Caco-2 (cell line): Measurements from ENCODE around the gene LNPEP. TPM values are rescaled to one million over a fixed set of nuclear protein-coding genes. Genes with fewer than 3 reads are reported as not detected.

Experiments
- BruUV-seq: library from RNA; stranded (reverse); fragments of 400-500 nt; replicated peaks from 2 replicates; lab custom pipeline; 2021; lab: Mats Ljungman, UMichigan
- CTCF ChIA-PET: fragments of 300-600 bp; sonication (Branson Sonifier 250); formaldehyde crosslinking; loops from one replicate; lab custom pipeline; 2022; ENCODE audit warnings: antibody characterized with exemption; lab: Charles Lee
- POLR2A ChIA-PET: fragments of 300-600 bp; sonication (Branson Sonifier 250); formaldehyde crosslinking; loops from one replicate; lab custom pipeline; 2022; ENCODE audit warnings: antibody characterized with exemption; lab: Charles Lee
- DNase-seq, 2 experiments: peaks; one replicate each; pipeline versions ENCODE4 v3.0.0 to v3.0.0-alpha.2; 2020 to 2022
- H3K27me3 ChIP-seq: replicated peaks from 2 replicates; pipeline ENCODE4 v1.6.0; 2011; ENCODE audit warnings: low read length; ENCODE audit not compliant: control insufficient read depth, insufficient read depth
- H3K36me3 ChIP-seq: 2 replicates; pipeline ENCODE4 v1.5.1; 2011; ENCODE audit warnings: low read length; ENCODE audit not compliant: control insufficient read depth, insufficient read depth
- H3K4me1 ChIP-seq: fragments of 250-450 bp; sonication (Bioruptor Pico); 2 replicates; pipeline ENCODE4 v1.5.1; 2020; ENCODE audit warnings: mild to moderate bottlenecking
- H3K4me3 ChIP-seq: 2 replicates; pipeline ENCODE4 v1.5.1; 2011; ENCODE audit warnings: low read depth, mild to moderate bottlenecking, control low read depth, low read length
- H3K9me3 ChIP-seq: fragments of 250-450 bp; sonication (Bioruptor Pico); 2 replicates; pipeline ENCODE4 v1.5.1; 2020; ENCODE audit warnings: mild to moderate bottlenecking, moderate library complexity
- H3K27ac Mint-ChIP-seq: one replicate; pipeline ENCODE4 v1.8.0; 2022; ENCODE audit warnings: mixed read lengths; ENCODE audit not compliant: unreplicated experiment
- H3K27me3 Mint-ChIP-seq: one replicate; pipeline ENCODE4 v1.8.0; 2022; ENCODE audit warnings: mixed read lengths; ENCODE audit not compliant: insufficient read depth, unreplicated experiment
- H3K36me3 Mint-ChIP-seq: one replicate; pipeline ENCODE4 v1.8.0; 2022; ENCODE audit warnings: mild to moderate bottlenecking, mixed read lengths; ENCODE audit not compliant: insufficient read depth, unreplicated experiment
- H3K4me1 Mint-ChIP-seq: one replicate; pipeline ENCODE4 v1.8.0; 2022; ENCODE audit warnings: low read depth, mixed read lengths; ENCODE audit not compliant: unreplicated experiment
- H3K4me3 Mint-ChIP-seq: one replicate; pipeline ENCODE4 v1.8.0; 2022; ENCODE audit warnings: mild to moderate bottlenecking, moderate library complexity, mixed read lengths; ENCODE audit not compliant: unreplicated experiment
- H3K9me3 Mint-ChIP-seq: one replicate; pipeline ENCODE4 v1.8.0; 2022; ENCODE audit warnings: mixed read lengths; ENCODE audit not compliant: unreplicated experiment
- CTCF ChIP-seq, 2 experiments: fragments of 200-600 bp in 1 of 2; IDR thresholded peaks; 1 replicate in 1 of 2; 2 replicates in 1 of 2; pipeline versions ENCODE4 v1.5.1 to v1.8.0; 2011 to 2022; ENCODE audit warnings: antibody characterized with exemption in 1 of 2, control low read depth in 1 of 2, inconsistent platforms in 1 of 2, low read depth in 1 of 2, low read length in 1 of 2, mild to moderate bottlenecking in 1 of 2, moderate library complexity in 1 of 2; ENCODE audit not compliant: insufficient read depth in 1 of 2, severe bottlenecking in 1 of 2, unreplicated experiment in 1 of 2
- intact Hi-C: fragments of 100-400 bp; cut with micrococcal nuclease; formaldehyde crosslinking; loops from one replicate; pipeline ENCODE4 v1.10.0; 2022; ENCODE audit not compliant: unreplicated experiment
- total RNA-seq: library from RNA; stranded (reverse); gene quantifications from 2 replicates; pipeline ENCODE4 v1.2.3, GENCODE V29; 2022

Gene LNPEP
- total RNA-seq, 1 experiment from 2014 or later: 21.4 TPM

- no peaks in the 10 kb centered on the region for H3K9me3 Mint-ChIP-seq
- ChIA-PET POLR2A (no interaction called here), CTCF (no interaction called here)
- no peak for DNase-seq
- H3K27me3 Mint-ChIP-seq: no peaks in the 10 kb centered on the region
- H3K27me3 ChIP-seq: no peaks in the 10 kb centered on the region
- H3K27ac Mint-ChIP-seq: no peak overlapping the region
- H3K4me3 ChIP-seq: no peak overlapping the region
- H3K4me1 Mint-ChIP-seq: no peaks in the 10 kb centered on the region
- no peaks in the 10 kb centered on the region for H3K36me3 Mint-ChIP-seq
- H3K9me3 ChIP-seq: no peaks in the 10 kb centered on the region
- no TSS peak for BruUV-seq
- no peak overlapping the region for H3K4me3 Mint-ChIP-seq
- TF ChIP-seq CTCF (IDR thresholded peaks at IDR 0.05; ENCODE audit: insufficient read depth in 1 of 2, low read depth in 1 of 2, low read length in 1 of 2, severe bottlenecking in 1 of 2, unreplicated experiment in 1 of 2): no peak
- no peaks in the 10 kb centered on the region for H3K36me3 ChIP-seq
- no peaks in the 10 kb centered on the region for H3K4me1 ChIP-seq
- intact Hi-C loops: no loop called here
These were observed 15.0 kb upstream of the LNPEP start for GRCh38 chr5:96920744-96921355.

GRCh38 chr5:96922499-96923244 is 13.2 kb upstream of the LNPEP start:
- no peak for DNase-seq
- intact Hi-C loops: no loop called here
- Mint-ChIP-seq H3K4me1 (no peaks in the 10 kb centered on the region), H3K27ac (no peak overlapping the region), H3K4me3 (no peak overlapping the region), H3K9me3 (no peaks in the 10 kb centered on the region), H3K27me3 (no peaks in the 10 kb centered on the region), H3K36me3 (no peaks in the 10 kb centered on the region)
- no peak for TF ChIP-seq CTCF (IDR thresholded peaks at IDR 0.05; ENCODE audit: insufficient read depth in 1 of 2, low read depth in 1 of 2, low read length in 1 of 2, severe bottlenecking in 1 of 2, unreplicated experiment in 1 of 2)
- no TSS peak for BruUV-seq
- H3K36me3 ChIP-seq: no peaks in the 10 kb centered on the region
- no peaks in the 10 kb centered on the region for H3K4me1 ChIP-seq
- ChIA-PET CTCF (no interaction called here), POLR2A (no interaction called here)
- H3K4me3 ChIP-seq: no peak overlapping the region
- H3K9me3 ChIP-seq: no peaks in the 10 kb centered on the region
- no peaks in the 10 kb centered on the region for H3K27me3 ChIP-seq

- no peak for DNase-seq
- Mint-ChIP-seq H3K27me3 (no peaks in the 10 kb centered on the region), H3K27ac (no peak overlapping the region), H3K9me3 (no peaks in the 10 kb centered on the region), H3K4me1 (no peaks in the 10 kb centered on the region), H3K4me3 (no peak overlapping the region), H3K36me3 (no peaks in the 10 kb centered on the region)
- Histone ChIP-seq H3K36me3 (no peaks in the 10 kb centered on the region), H3K27me3 (no peaks in the 10 kb centered on the region), H3K4me3 (no peak overlapping the region), H3K4me1 (no peaks in the 10 kb centered on the region), H3K9me3 (no peaks in the 10 kb centered on the region)
- BruUV-seq: no TSS peak
- TF ChIP-seq CTCF (IDR thresholded peaks at IDR 0.05; ENCODE audit: insufficient read depth in 1 of 2, low read depth in 1 of 2, low read length in 1 of 2, severe bottlenecking in 1 of 2, unreplicated experiment in 1 of 2): no peak
- POLR2A ChIA-PET: no interaction called here
- intact Hi-C loops: no loop called here
- CTCF ChIA-PET: no interaction called here
These were observed 11.8 kb upstream of the LNPEP start for GRCh38 chr5:96924016-96924443.
